ENCODE measurements around the gene VPS16. TPM values are rescaled to one million over a fixed set of nuclear protein-coding genes. Genes with fewer than 3 reads are reported as not detected.

The VPS16 gene
- total and polyA plus RNA-seq, 2 of the 13 experiments (the other 11 are each of a cell fraction or from before 2014, with no cell fraction given), result 34.2 to 35.4 TPM

DNA sequence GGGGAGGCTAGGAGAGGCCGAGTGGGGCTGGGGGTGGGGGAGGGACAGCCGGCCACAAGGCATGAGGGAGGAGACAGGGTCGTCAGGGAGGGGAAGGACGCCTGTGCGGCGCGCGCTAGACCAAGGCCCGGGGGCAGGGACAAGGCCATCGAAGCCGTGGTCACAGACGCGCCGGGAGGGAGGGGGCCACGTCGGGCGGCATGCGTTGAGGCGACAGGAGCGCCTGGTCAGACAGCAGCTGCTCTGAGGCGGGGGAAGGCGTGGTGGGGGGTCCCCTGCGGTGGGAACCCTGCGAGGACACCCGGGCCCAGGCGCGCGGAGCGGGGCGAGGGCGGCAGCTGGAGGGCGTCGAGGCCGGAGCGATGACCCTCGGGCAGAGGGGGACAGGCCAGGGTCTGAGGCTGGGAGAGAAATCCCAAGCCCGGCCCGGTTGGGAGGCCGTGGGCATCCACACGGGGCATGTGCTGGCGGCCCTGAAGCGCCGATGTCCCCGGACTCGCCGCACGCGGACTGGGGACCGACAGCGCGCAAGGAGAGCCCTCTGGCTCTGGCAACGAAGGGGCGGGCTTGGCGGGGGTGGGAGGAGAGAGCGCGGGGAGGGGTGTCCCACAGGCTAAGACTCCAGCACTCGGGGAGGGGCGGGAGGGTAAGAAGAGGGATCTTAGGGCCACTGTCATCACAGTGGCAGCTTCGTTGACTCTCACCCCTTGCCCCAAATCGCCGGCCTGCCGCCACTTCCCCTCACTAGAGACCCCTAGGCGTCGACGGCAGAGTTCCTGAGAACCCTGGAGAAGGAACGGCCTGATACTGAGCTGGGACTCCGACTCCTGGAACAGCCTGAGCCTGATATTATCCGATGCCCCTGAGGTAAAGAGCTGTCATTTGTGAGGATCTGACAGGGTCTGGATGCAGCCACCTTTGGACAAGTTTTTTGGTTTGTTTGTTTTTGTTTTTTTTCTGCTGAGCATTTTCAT lies 19.4 kb upstream of the VPS16 start:
- FAIRE-seq, result no peak
- CTCF ChIA-PET (ENCODE audit: low intra/inter-chr PET ratio, low total read pairs), result no interaction called here
- peak; percentile 36 for ATAC-seq
- Histone ChIP-seq H3K27me3 (ENCODE audit: control insufficient read depth in 1 of 2, insufficient read depth in 2 of 2, low read length in 2 of 2) (peaks cover 7 to 57% of the 10 kb centered on the region in 2 experiments; a peak in 4 of 5 replicates), H4K20me1 (ENCODE audit: insufficient read depth, low read length) (no peaks in the 10 kb centered on the region), H3K4me2 (ENCODE audit: low read depth, low read length) (peak overlapping the region; percentile 41; the same call in 1 of the 2 replicates), H3K4me1 (ENCODE audit: insufficient read depth, low read length) (peaks cover 13% of the 10 kb centered on the region; the same call in 1 of the 2 replicates), H2AFZ (ENCODE audit: low read length) (no peak overlapping the region), H3K9me3 (ENCODE audit: low read length) (no peaks in the 10 kb centered on the region), H3K4me3 (replicated peaks in 1 of 3; ENCODE audit: insufficient read depth in 1 of 3, low read depth in 2 of 3, low read length in 3 of 3) (peak overlapping the region in 1 of 3 experiments; percentile 30; a peak in 1 of 6 replicates), H3K79me2 (ENCODE audit: insufficient read depth, low read length) (no peaks in the 10 kb centered on the region), H3K9ac (ENCODE audit: insufficient read depth, low read depth, low read length) (no peak overlapping the region), H3K36me3 (replicated peaks in 1 of 2; ENCODE audit: control insufficient read depth in 1 of 2, insufficient read depth in 2 of 2, low read length in 2 of 2) (no peaks in the 10 kb centered on the region), H3K27ac (ENCODE audit: extremely low read length, insufficient read depth, low read length) (no peak overlapping the region)
- POLR2A ChIA-PET, result no interaction called here
- in situ Hi-C loops (cut with HindIII; ENCODE audit: extremely low pct_ligation_motif_present, low pct_unique_long_range_greater_than_20kb), result no loop called here
- intact Hi-C loops (cut with micrococcal nuclease; ENCODE audit: unreplicated experiment), result no loop called here
- no TSS peak for BruUV-seq (replicated peaks)
- 40% methylated on average over 60 of the region's 68 CpGs for WGBS (ENCODE audit: low lambda C conversion rate)
- no peak for DNase-seq (ENCODE audit: low spot score)
- TF ChIP-seq TEAD3 (CRISPR knock-in tag; optimal IDR thresholded peaks at IDR 0.05; ENCODE audit: borderline replicate concordance), result no peak
- TF ChIP-seq KDM5A (IDR thresholded peaks at IDR 0.05; ENCODE audit: borderline replicate concordance, low read length), result no peak
- TF ChIP-seq SKI (IDR thresholded peaks at IDR 0.05; ENCODE audit: partially characterized antibody), result no peak
- TF ChIP-seq ZNF549 (CRISPR knock-in tag; IDR thresholded peaks at IDR 0.05), result no peak
- TF ChIP-seq ZNF598 (CRISPR knock-in tag; IDR thresholded peaks at IDR 0.05; ENCODE audit: borderline replicate concordance), result no peak
- TF ChIP-seq ZNF777 (CRISPR knock-in tag; IDR thresholded peaks at IDR 0.05), result peak; percentile 35; the same call in 1 of the 2 replicates
- no peak for TF ChIP-seq RNF219 (CRISPR knock-in tag; IDR thresholded peaks at IDR 0.05)
- no peak for TF ChIP-seq NFE2L2 (IDR thresholded peaks at IDR 0.05; ENCODE audit: low read length)
- TF ChIP-seq, protein P1, sequence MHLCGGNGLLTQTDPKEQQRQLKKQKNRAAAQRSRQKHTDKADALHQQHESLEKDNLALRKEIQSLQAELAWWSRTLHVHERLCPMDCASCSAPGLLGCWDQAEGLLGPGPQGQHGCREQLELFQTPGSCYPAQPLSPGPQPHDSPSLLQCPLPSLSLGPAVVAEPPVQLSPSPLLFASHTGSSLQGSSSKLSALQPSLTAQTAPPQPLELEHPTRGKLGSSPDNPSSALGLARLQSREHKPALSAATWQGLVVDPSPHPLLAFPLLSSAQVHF (CRISPR knock-in tag; IDR thresholded peaks at IDR 0.05), result no peak
- no peak for TF ChIP-seq ZNF580 (CRISPR knock-in tag; IDR thresholded peaks at IDR 0.05; ENCODE audit: borderline replicate concordance, low read depth)
- TF ChIP-seq, protein P2, sequence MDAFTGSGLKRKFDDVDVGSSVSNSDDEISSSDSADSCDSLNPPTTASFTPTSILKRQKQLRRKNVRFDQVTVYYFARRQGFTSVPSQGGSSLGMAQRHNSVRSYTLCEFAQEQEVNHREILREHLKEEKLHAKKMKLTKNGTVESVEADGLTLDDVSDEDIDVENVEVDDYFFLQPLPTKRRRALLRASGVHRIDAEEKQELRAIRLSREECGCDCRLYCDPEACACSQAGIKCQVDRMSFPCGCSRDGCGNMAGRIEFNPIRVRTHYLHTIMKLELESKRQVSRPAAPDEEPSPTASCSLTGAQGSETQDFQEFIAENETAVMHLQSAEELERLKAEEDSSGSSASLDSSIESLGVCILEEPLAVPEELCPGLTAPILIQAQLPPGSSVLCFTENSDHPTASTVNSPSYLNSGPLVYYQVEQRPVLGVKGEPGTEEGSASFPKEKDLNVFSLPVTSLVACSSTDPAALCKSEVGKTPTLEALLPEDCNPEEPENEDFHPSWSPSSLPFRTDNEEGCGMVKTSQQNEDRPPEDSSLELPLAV (CRISPR knock-in tag; conservative IDR thresholded peaks at IDR 0.05; ENCODE audit: low read depth), result no peak
- TF ChIP-seq YY1 (IDR thresholded peaks at IDR 0.05; ENCODE audit: insufficient read depth, insufficient replicate concordance, low read depth, low read length), result no peak
- TF ChIP-seq SNAI1 (CRISPR knock-in tag; IDR thresholded peaks at IDR 0.05; ENCODE audit: borderline replicate concordance), result no peak
- TF ChIP-seq TCF7 (IDR thresholded peaks at IDR 0.05; ENCODE audit: low read depth), result no peak
- TF ChIP-seq UBTF (CRISPR knock-in tag; IDR thresholded peaks at IDR 0.05), result peak; percentile 2; the same call in 1 of the 2 replicates

Data from HepG2 (cell line).